AG09319 (cell line): ENCODE results near the gene FHIT.

ENCODE experiments used
- DNase-seq: peaks from one replicate; pipeline ENCODE4 v3.0.0-alpha.2; 2010; ENCODE audit warnings: low read depth; ENCODE audit errors: extremely low read depth
- TF ChIP-seq, protein P1 (sequence below): IDR thresholded peaks from 2 replicates; pipeline ENCODE4 v1.5.1; 2011; ENCODE audit warnings: low read depth, mild to moderate bottlenecking, inconsistent platforms, low read length, moderate library complexity

The FHIT gene

DNA sequence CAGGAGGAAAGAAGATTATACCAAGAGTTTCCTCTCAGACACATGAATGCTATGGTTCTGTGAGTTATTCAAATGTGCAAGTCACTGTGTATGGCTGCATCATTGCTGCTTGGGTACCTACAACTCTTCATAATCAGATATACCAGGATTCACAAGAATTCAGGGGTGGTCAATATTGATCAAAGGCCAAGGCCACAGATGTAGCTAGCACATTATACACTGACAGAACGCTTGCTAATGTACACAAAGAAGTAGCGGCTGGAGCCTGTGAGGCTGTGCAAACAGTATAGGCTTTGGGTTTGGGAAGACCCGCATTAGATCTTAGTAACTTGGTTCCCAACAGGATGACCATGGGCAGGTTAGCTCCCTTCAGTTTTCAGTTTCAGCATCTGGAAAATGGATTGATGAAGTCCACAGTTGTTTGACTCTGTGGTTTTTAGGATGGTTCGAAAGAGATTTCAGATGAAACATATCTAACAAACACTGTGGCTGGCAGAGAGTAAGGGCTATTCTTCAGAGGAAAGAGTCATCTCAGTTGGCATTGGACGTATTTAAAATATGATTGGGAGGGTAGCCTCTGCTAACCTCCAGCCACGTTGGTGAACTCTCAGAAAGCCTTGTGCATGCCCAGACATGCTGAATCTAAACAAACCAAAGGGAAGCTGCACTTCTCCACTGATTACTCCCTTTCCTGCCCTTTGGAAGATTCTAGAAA lies 1452.7 kb downstream of the FHIT start:
- TF ChIP-seq, protein P1, sequence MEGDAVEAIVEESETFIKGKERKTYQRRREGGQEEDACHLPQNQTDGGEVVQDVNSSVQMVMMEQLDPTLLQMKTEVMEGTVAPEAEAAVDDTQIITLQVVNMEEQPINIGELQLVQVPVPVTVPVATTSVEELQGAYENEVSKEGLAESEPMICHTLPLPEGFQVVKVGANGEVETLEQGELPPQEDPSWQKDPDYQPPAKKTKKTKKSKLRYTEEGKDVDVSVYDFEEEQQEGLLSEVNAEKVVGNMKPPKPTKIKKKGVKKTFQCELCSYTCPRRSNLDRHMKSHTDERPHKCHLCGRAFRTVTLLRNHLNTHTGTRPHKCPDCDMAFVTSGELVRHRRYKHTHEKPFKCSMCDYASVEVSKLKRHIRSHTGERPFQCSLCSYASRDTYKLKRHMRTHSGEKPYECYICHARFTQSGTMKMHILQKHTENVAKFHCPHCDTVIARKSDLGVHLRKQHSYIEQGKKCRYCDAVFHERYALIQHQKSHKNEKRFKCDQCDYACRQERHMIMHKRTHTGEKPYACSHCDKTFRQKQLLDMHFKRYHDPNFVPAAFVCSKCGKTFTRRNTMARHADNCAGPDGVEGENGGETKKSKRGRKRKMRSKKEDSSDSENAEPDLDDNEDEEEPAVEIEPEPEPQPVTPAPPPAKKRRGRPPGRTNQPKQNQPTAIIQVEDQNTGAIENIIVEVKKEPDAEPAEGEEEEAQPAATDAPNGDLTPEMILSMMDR: no peak
- DNase-seq: no peak

DNA sequence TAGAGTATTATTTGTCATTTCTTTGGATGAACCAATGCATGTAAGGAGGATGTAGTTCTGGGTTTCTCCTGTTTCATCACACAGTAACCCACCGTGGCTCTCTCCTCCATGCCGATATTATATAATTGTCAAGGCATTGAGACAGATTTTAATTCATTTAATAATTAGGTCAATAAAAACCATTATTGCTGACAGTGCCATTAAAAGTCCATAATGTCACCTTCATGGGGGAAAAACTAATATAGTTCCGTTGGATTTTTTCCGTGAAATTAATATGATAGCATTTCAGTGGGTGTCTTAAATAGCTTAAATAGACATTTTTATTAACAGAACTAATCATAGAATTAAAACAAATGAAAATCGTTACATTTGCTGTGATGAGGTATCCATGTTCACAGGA lies 1453.7 kb downstream of the FHIT start:
- TF ChIP-seq, protein P1: no peak
- no peak for DNase-seq

- DNase-seq: no peak
- TF ChIP-seq, protein P1: no peak
Observed at GRCh38 chr3:59796456-59796855, 1454.8 kb downstream of the FHIT start.

DNA sequence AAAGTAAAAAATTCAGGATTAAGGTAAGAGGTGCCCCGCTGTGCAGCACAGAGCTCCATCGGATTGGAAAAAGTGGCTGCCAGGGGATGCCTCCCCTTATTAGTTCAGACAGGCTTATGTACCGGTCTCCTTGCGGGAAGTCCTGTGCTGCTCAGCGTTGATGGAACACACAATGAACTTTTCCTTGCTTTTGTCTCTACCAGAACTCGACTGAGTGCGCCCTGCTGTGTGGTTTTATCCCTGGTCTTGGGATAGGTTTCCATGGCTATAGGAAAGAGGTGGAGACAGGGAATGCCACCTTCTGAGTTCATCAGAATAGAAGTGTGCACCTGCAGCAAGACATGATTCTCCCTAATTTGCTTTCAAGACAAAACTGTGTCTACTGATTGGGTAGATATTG lies 1455.5 kb downstream of the FHIT start:
- TF ChIP-seq, protein P1: no peak
- no peak for DNase-seq

DNA sequence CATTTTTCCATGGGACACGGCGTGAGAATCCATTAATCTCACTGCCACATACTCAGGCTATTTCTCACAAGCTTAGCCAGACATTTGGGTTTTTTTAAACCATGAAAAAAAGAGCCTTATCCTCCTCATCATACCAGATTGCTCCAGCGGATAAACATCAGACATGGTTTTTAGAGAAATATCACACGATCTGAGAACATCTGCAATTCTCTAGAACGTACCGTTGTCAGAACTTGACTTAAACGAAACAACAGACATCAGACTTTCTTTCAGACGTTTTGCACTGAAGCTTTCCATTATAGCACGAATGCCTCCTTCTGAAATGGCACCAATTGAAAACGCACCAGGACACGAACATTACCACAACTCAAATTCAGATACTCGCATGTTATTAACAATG lies 1457.3 kb downstream of the FHIT start:
- DNase-seq: no peak
- TF ChIP-seq, protein P1: no peak

GRCh38 chr3:59791774-59792308 lies 1459.4 kb downstream of the FHIT start:
- TF ChIP-seq, protein P1: no peak
- DNase-seq: no peak

GRCh38 chr3:59790241-59790640 lies 1461.0 kb downstream of the FHIT start:
- TF ChIP-seq, protein P1: no peak
- DNase-seq: no peak
